Keratinocyte (primary cell): ENCODE results near the gene DDAH1.

Source experiments
- CTCF ChIP-seq, 3 experiments: IDR thresholded peaks in 1 of 3; conservative IDR thresholded peaks in 1 of 3; optimal IDR thresholded peaks in 1 of 3; 2 replicates in 2 of 3; 3 replicates in 1 of 3; pipeline versions ENCODE3 to v1.5.1; 2011; ENCODE audit warnings: low read length in 3 of 3, mild to moderate bottlenecking in 3 of 3, moderate library complexity in 2 of 3, control low read depth in 1 of 3, inconsistent platforms in 1 of 3; ENCODE audit not compliant: insufficient read depth in 2 of 3; ENCODE audit errors: extremely low read depth in 1 of 3
- EZH2 ChIP-seq: IDR thresholded peaks from one replicate; pipeline ENCODE4 v1.6.1; 2012; ENCODE audit warnings: inconsistent platforms, mild to moderate bottlenecking, low read length, moderate library complexity

GRCh38 chr1:85427849-85428248 is 37.1 kb downstream of the DDAH1 start:
- TF ChIP-seq CTCF (optimal IDR thresholded peaks at IDR 0.05 in 1 of 3, IDR thresholded peaks at IDR 0.05 in 1 of 3, conservative IDR thresholded peaks at IDR 0.05 in 1 of 3; ENCODE audit: extremely low read depth in 1 of 3, insufficient read depth in 2 of 3, low read length in 3 of 3) (no peak), EZH2 (no peak)
